Stimulated activated CD8-positive, alpha-beta memory T cell treated with anti-CD3 and anti-CD28 coated beads, Interleukin-15, amount 100 ng/mL, for 48 hours (primary cell): ENCODE measurements around the gene GYS2.

Experiments
- DNase-seq, 2 donors: peaks; one replicate each; pipeline ENCODE4 v3.0.0-alpha.2; 2020; ENCODE audit warnings: low read depth in 2 of 2

The GYS2 gene

GRCh38 chr12:21553329-21553675 lies 51.3 kb downstream of the GYS2 start:
- no peak for DNase-seq

GRCh38 chr12:21552635-21553328 lies 51.9 kb downstream of the GYS2 start:
- DNase-seq: no peak

- no peak for DNase-seq
These were observed 52.7 kb downstream of the GYS2 start for GRCh38 chr12:21551841-21552465.

GRCh38 chr12:21547437-21547836 lies 57.2 kb downstream of the GYS2 start:
- no peak for DNase-seq

GRCh38 chr12:21546716-21547115 lies 57.9 kb downstream of the GYS2 start:
- no peak for DNase-seq

GRCh38 chr12:21545557-21545956 lies 59.1 kb downstream of the GYS2 start:
- no peak for DNase-seq

- no peak for DNase-seq
These were observed 61.5 kb downstream of the GYS2 start for GRCh38 chr12:21543151-21543550.

- DNase-seq: no peak
These were observed 62.2 kb downstream of the GYS2 start for GRCh38 chr12:21542403-21542802.

GRCh38 chr12:21541773-21542172 lies 62.9 kb downstream of the GYS2 start:
- DNase-seq: no peak

- no peak for DNase-seq
These were observed 64.8 kb downstream of the GYS2 start for GRCh38 chr12:21539797-21540196.

- no peak for DNase-seq
These were observed 66.5 kb downstream of the GYS2 start for GRCh38 chr12:21538061-21538653.

GRCh38 chr12:21529456-21529855 lies 75.2 kb downstream of the GYS2 start:
- no peak for DNase-seq

- no peak for DNase-seq
These were observed 75.7 kb downstream of the GYS2 start for GRCh38 chr12:21528953-21529352.

- DNase-seq: peak; percentile 41 to 47
These were observed 77.0 kb downstream of the GYS2 start for GRCh38 chr12:21527451-21528180.

- DNase-seq: no peak
These were observed 77.8 kb downstream of the GYS2 start for GRCh38 chr12:21526721-21527345.

- no peak for DNase-seq
These were observed 78.6 kb downstream of the GYS2 start, which contains the start of gene SPX for GRCh38 chr12:21526053-21526452. Gene SPX (plus strand): TSS chr12:21526296. CDS start chr12:21526473, 177 bp downstream.

- DNase-seq: no peak
These were observed 81.5 kb downstream of the GYS2 start for GRCh38 chr12:21523148-21523547.

- DNase-seq: no peak
These were observed 83.1 kb downstream of the GYS2 start for GRCh38 chr12:21521541-21521940.

GRCh38 chr12:21518451-21518850 lies 86.2 kb downstream of the GYS2 start:
- no peak for DNase-seq

GRCh38 chr12:21516281-21516680 lies 88.4 kb downstream of the GYS2 start:
- no peak for DNase-seq

- DNase-seq: no peak
These were observed 94.9 kb downstream of the GYS2 start for GRCh38 chr12:21509768-21510167.

GRCh38 chr12:21507849-21508248 lies 96.8 kb downstream of the GYS2 start:
- no peak for DNase-seq
